Osteocyte (in vitro differentiated cells): ENCODE measurements around the gene THEMIS. TPM values are rescaled to one million over a fixed set of nuclear protein-coding genes. Genes with fewer than 3 reads are reported as not detected.
A peak's percentile ranks its signal among the peaks of the same experiment; 100 is the strongest.
"Not testable (repeated sequence)": the region's sequence is repeated elsewhere in the genome, so short reads cannot be mapped to it uniquely, and the experiment has no call there.

ENCODE experiments used
- DNase-seq: peaks from one replicate; pipeline ENCODE4 v3.0.0; 2021; ENCODE audit warnings: mixed read lengths; ENCODE audit not compliant: unreplicated experiment; ENCODE audit errors: extremely low spot score
- H3K27ac Mint-ChIP-seq: one replicate; pipeline ENCODE4 v1.8.0; 2021; ENCODE audit warnings: mild to moderate bottlenecking, mixed read lengths; ENCODE audit not compliant: unreplicated experiment
- H3K27me3 Mint-ChIP-seq: one replicate; pipeline ENCODE4 v1.8.0; 2021; ENCODE audit warnings: mixed read lengths; ENCODE audit not compliant: unreplicated experiment
- H3K36me3 Mint-ChIP-seq: one replicate; pipeline ENCODE4 v1.8.0; 2021; ENCODE audit warnings: mixed read lengths; ENCODE audit not compliant: unreplicated experiment
- H3K4me1 Mint-ChIP-seq: one replicate; pipeline ENCODE4 v1.8.0; 2021; ENCODE audit warnings: mixed read lengths; ENCODE audit not compliant: unreplicated experiment
- H3K4me3 Mint-ChIP-seq: one replicate; pipeline ENCODE4 v1.8.0; 2021; ENCODE audit warnings: mild to moderate bottlenecking, moderate library complexity, mixed read lengths; ENCODE audit not compliant: unreplicated experiment
- H3K9me3 Mint-ChIP-seq: one replicate; pipeline ENCODE4 v1.8.0; 2021; ENCODE audit warnings: mixed read lengths; ENCODE audit not compliant: unreplicated experiment
- total RNA-seq: library from RNA; stranded (reverse); gene quantifications from 2 replicates; pipeline ENCODE4 v1.2.1, GENCODE V29; 2021
- TF ChIP-seq, protein P1 (sequence below): fragments of 200-600 bp; sonication (generic); IDR thresholded peaks from 2 replicates; pipeline ENCODE4 v1.5.0; 2021; ENCODE audit warnings: antibody characterized with exemption, mild to moderate bottlenecking, moderate library complexity

Gene THEMIS
- total RNA-seq, 1 donor from 2014 or later, result not detected

DNA sequence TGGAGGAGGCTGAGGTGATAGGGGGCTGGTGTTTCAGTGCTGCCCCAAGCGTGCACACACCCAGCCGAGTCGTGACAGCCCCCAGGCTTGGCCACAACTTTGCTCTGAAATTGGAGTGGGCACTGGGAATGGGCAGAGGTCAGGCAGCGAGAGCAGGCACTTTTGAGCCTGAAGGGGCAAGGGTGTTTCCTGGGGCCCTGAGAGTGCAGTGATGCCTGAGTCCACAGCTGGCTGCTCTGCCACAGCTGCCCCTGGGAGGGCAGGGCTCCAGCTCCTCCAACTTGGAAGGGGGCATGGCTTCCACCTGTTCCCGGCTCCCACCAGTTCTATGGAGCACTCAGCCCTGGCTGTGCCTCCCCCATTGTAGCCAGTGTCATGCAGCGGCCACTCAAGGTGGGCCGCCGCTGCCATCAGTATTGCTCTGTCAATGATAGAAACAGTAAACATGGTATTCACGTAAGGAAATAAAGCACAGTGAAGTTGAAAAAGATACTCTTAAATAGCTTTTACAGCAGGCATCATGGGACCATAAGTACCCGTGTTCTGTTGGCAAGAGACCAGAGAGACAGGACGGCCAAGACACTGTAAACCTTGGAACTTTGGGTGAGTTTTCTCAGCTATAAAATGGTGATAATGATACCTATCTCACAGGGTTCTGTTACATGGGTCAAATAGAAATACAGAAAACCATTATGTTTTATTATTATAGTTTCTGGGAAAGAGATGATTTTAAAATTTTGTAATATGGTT lies 108.9 kb downstream of the THEMIS start:
- H3K9me3 Mint-ChIP-seq, result no peaks in the 10 kb centered on the region
- H3K36me3 Mint-ChIP-seq, result no peaks in the 10 kb centered on the region
- peaks cover 8% of the 10 kb centered on the region for H3K27me3 Mint-ChIP-seq
- peaks cover 4% of the 10 kb centered on the region for H3K4me1 Mint-ChIP-seq
- no peak overlapping the region for H3K4me3 Mint-ChIP-seq
- TF ChIP-seq, protein P1, sequence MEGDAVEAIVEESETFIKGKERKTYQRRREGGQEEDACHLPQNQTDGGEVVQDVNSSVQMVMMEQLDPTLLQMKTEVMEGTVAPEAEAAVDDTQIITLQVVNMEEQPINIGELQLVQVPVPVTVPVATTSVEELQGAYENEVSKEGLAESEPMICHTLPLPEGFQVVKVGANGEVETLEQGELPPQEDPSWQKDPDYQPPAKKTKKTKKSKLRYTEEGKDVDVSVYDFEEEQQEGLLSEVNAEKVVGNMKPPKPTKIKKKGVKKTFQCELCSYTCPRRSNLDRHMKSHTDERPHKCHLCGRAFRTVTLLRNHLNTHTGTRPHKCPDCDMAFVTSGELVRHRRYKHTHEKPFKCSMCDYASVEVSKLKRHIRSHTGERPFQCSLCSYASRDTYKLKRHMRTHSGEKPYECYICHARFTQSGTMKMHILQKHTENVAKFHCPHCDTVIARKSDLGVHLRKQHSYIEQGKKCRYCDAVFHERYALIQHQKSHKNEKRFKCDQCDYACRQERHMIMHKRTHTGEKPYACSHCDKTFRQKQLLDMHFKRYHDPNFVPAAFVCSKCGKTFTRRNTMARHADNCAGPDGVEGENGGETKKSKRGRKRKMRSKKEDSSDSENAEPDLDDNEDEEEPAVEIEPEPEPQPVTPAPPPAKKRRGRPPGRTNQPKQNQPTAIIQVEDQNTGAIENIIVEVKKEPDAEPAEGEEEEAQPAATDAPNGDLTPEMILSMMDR, result no peak
- DNase-seq, result no peak
- no peak overlapping the region for H3K27ac Mint-ChIP-seq

DNA sequence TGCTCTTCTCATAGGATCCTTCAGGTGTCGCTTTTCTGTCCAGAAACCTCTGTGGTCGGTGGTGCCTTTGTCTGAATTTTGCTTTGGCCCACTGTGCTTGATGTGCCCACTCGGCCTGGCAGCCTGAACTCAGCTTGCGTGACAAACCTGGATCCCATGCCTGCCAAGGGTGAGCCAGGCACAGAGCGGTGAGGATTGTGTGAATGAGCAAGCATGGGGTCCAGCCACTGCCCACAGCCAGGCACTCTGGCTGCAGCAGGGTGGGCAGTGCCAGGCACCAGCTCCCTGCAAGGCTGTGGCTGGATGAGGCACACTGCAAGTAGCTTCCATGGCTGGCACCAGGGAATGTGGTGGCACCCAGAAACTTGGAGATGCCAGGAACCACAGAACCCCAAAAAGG lies 110.3 kb downstream of the THEMIS start:
- Mint-ChIP-seq H3K9me3 (no peaks in the 10 kb centered on the region), H3K4me1 (peaks cover 14% of the 10 kb centered on the region), H3K36me3 (no peaks in the 10 kb centered on the region), H3K27me3 (peaks cover 7% of the 10 kb centered on the region), H3K4me3 (no peak overlapping the region), H3K27ac (no peak overlapping the region)
- TF ChIP-seq, protein P1, result no peak
- no peak for DNase-seq

DNA sequence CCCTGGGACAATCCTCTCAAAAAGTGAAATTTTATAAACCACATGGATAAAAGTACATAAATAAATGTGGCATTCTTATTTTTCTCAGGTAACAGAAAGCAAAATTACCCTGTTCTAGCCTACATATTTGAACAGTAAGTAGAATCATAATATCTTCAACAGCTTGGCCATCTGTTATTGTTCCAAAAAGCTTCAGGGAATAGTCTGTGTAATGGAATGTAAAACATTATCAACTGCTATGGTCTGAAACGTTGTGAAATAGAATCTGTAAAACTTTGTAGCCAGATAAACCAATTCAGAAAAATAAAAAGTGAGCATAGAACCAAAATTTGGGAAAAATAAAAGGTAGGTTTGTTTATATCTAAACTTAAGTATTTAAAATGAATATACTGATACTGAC lies 114.7 kb downstream of the THEMIS start:
- Mint-ChIP-seq H3K9me3 (peaks cover 4% of the 10 kb centered on the region), H3K27me3 (peaks cover 3% of the 10 kb centered on the region), H3K27ac (peak overlapping the region; percentile 0), H3K4me1 (peaks cover 18% of the 10 kb centered on the region), H3K36me3 (no peaks in the 10 kb centered on the region), H3K4me3 (no peak overlapping the region)
- no peak for DNase-seq
- TF ChIP-seq, protein P1, result no peak

DNA sequence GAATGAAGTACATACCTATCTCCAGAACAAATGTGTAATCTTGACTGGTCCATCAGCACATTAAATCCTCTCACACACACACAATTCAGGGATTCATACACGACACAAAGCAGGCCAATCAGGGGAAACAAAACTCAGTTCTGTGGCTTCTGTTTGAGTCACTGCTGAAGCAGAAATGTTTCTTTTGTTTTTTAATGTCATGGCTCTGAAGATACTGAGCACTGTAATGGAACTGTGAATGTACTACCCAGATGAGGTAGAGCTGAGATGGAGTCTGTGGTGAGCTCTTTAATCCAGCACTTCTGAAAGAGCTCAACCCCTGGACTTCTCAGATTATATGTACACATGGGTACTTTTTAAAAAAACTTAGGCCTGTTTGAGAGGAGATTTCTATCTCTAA lies 116.4 kb downstream of the THEMIS start:
- H3K27ac Mint-ChIP-seq, result no peak overlapping the region
- DNase-seq, result no peak
- H3K27me3 Mint-ChIP-seq, result no peaks in the 10 kb centered on the region
- TF ChIP-seq, protein P1, result no peak
- peaks cover 4% of the 10 kb centered on the region for H3K9me3 Mint-ChIP-seq
- H3K4me1 Mint-ChIP-seq, result peaks cover 18% of the 10 kb centered on the region
- H3K36me3 Mint-ChIP-seq, result no peaks in the 10 kb centered on the region
- H3K4me3 Mint-ChIP-seq, result no peak overlapping the region

DNA sequence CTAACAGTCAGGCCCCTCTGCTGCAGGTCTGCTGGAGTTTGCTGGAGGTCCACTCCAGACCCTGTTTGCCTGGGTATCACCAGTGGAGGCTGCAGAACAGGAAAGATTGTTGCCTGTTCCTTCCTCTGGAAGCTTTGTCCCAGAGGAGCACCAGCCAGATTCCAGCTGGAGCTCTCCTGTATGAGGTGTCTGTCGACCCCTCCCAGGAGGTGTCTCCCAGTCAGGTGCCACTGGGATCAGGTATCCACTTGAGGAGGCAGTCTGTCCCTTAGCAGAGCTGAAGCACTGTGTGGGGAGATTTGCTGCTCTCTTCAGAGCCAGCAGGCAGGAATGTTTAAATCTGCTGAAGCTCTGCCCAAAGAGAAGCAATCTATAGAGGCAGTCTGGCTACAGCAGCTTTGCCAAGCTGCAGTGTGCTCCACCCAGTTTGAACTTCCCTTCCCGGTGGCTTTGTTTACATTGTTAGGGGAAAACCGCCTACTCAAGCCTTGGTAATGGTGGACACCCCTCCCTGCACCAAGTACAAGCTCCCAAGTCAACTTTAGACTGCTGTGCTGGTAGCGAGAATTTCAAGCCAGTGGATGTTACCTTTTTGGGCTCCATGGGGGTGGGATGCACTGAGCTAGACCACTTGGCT lies 119.1 kb downstream of the THEMIS start:
- DNase-seq, H3K9me3 Mint-ChIP-seq, H3K36me3 Mint-ChIP-seq, H3K27ac Mint-ChIP-seq, H3K4me3 Mint-ChIP-seq, H3K27me3 Mint-ChIP-seq: not testable (repeated sequence)
- peaks cover 20% of the 10 kb centered on the region for H3K4me1 Mint-ChIP-seq
